ENCODE results near the gene DCST1. TPM values are rescaled to one million over a fixed set of nuclear protein-coding genes. Genes with fewer than 3 reads are reported as not detected.

DCST1 gene
- total and polyA plus RNA-seq, 2 of the 13 experiments (the other 11 are each of a cell fraction or from before 2014, with no cell fraction given), result 0.04 TPM; not detected in 1

- TF ChIP-seq CHD4 (IDR thresholded peaks at IDR 0.05; ENCODE audit: borderline replicate concordance, low read length) (peak; percentile 99), PRMT3 (CRISPR knock-in tag; IDR thresholded peaks at IDR 0.05; ENCODE audit: borderline replicate concordance, low read depth) (no peak), NR2F2 (IDR thresholded peaks at IDR 0.05; ENCODE audit: borderline replicate concordance, low read depth) (0 out of 2 replicates have a peak, but pooled peaks have one; percentile 11), SIN3A (IDR thresholded peaks at IDR 0.05; ENCODE audit: borderline replicate concordance, low read depth, low read length) (peak; percentile 59; the same call in 1 of the 2 replicates)
Observed at GRCh38 chr1:155064111-155064831, 30.6 kb downstream of the DCST1 start (continued).

- ATAC-seq, result no peak
- WGBS (ENCODE audit: low lambda C conversion rate), result 48% methylated on average over 5 of the region's 5 CpGs
- Histone ChIP-seq H3K4me1 (ENCODE audit: insufficient read depth, low read length) (peaks cover 36% of the 10 kb centered on the region), H3K27ac (ENCODE audit: extremely low read length, insufficient read depth, low read length) (peak overlapping the region; percentile 92), H3K9me3 (ENCODE audit: low read length) (no peaks in the 10 kb centered on the region), H3K27me3 (ENCODE audit: control insufficient read depth in 1 of 2, insufficient read depth in 2 of 2, low read length in 2 of 2) (no peaks in the 10 kb centered on the region), H3K79me2 (ENCODE audit: insufficient read depth, low read length) (peaks cover 9% of the 10 kb centered on the region), H2AFZ (ENCODE audit: low read length) (no peak overlapping the region), H4K20me1 (ENCODE audit: insufficient read depth, low read length) (no peaks in the 10 kb centered on the region), H3K36me3 (replicated peaks in 1 of 2; ENCODE audit: control insufficient read depth in 1 of 2, insufficient read depth in 2 of 2, low read length in 2 of 2) (peaks cover 3 to 9% of the 10 kb centered on the region in 2 experiments; a peak in 3 of 5 replicates), H3K4me3 (replicated peaks in 1 of 3; ENCODE audit: insufficient read depth in 1 of 3, low read depth in 2 of 3, low read length in 3 of 3) (peak overlapping the region in 2 of 3 experiments; percentile 83 to 91; a peak in 1 of 6 replicates), H3K9ac (ENCODE audit: insufficient read depth, low read depth, low read length) (peak overlapping the region; percentile 20), H3K4me2 (ENCODE audit: low read depth, low read length) (peak overlapping the region; percentile 100)
- ChIA-PET POLR2A (interaction anchor here (0.7 to 3.0 kb wide), 9 partner anchors 12 to 649 kb away, joined by 3 to 11 read pairs (median 3); partner anchors contain the start of genes ADAM15 and EFNA3), CTCF (ENCODE audit: low intra/inter-chr PET ratio, low total read pairs) (interaction anchor here (4.0 kb wide), 1 partner anchor 20 kb away, joined by 39 read pairs; no protein-coding TSS in a partner anchor)
- intact Hi-C loops (cut with micrococcal nuclease; ENCODE audit: unreplicated experiment), result loop anchor here (5.0 kb wide), 1 partner anchor 68 kb away; no protein-coding TSS in a partner anchor
- peak; percentile 38 for DNase-seq (ENCODE audit: low spot score)
- no TSS peak for BruUV-seq (replicated peaks)
- in situ Hi-C loops (cut with HindIII; ENCODE audit: extremely low pct_ligation_motif_present, low pct_unique_long_range_greater_than_20kb), result loop anchor here (5.0 kb wide), 1 partner anchor 83 kb away; the partner anchor contains the start of gene FLAD1
- TF ChIP-seq ZNF276 (CRISPR knock-in tag; IDR thresholded peaks at IDR 0.05; ENCODE audit: low read depth) (no peak), ZMYM2 (CRISPR knock-in tag; IDR thresholded peaks at IDR 0.05) (0 out of 2 replicates have a peak, but pooled peaks have one; percentile 13), SOX13 (IDR thresholded peaks at IDR 0.05) (no peak), SOX13 (CRISPR knock-in tag; conservative IDR thresholded peaks at IDR 0.05 in 1 of 2, IDR thresholded peaks at IDR 0.05 in 1 of 2) (peak in 1 of 2 experiments; percentile 31; a peak in 1 of 4 replicates), GATAD2A (CRISPR knock-in tag; IDR thresholded peaks at IDR 0.05) (0 out of 2 replicates have a peak, but pooled peaks have one; percentile 20), SALL1 (CRISPR knock-in tag; IDR thresholded peaks at IDR 0.05) (no peak), HNF4A (CRISPR knock-in tag; IDR thresholded peaks at IDR 0.05) (peak; percentile 25; the same call in 1 of the 2 replicates), IRF1 (CRISPR knock-in tag; IDR thresholded peaks at IDR 0.05; ENCODE audit: low read depth) (no peak), ZHX1 (CRISPR knock-in tag; IDR thresholded peaks at IDR 0.05; ENCODE audit: low read depth) (no peak)
- peak; percentile 62 for FAIRE-seq
Observed at GRCh38 chr1:155064832-155065429, 31.3 kb downstream of the DCST1 start.
